CD14-positive monocyte (primary cell): ENCODE results near the gene DPYSL3. TPM values are rescaled to one million over a fixed set of nuclear protein-coding genes. Genes with fewer than 3 reads are reported as not detected.
A peak's percentile ranks its signal among the peaks of the same experiment; 100 is the strongest.

Source experiments
- DNase-seq, 3 donors: peaks; one replicate each; pipeline ENCODE4 v3.0.0-alpha.2; 2011 to 2022
- H2AFZ ChIP-seq: 2 replicates; pipeline ENCODE4 v1.6.0; 2012; ENCODE audit warnings: mild to moderate bottlenecking, low read depth, low read length, inconsistent platforms; ENCODE audit not compliant: insufficient read depth, poor library complexity, severe bottlenecking
- H3K27ac ChIP-seq, 2 donors: 1 replicate in 1 of 2; 2 replicates in 1 of 2; pipeline ENCODE4 v1.5.1; 2012 to 2013; ENCODE audit warnings: low read length in 2 of 2, control low read depth in 1 of 2, inconsistent platforms in 1 of 2, low read depth in 1 of 2, mild to moderate bottlenecking in 1 of 2
- H3K27me3 ChIP-seq, 2 donors: one replicate each; pipeline versions ENCODE4 v1.6.0 to v1.6.1; 2011 to 2013; ENCODE audit warnings: low read length in 2 of 2; ENCODE audit not compliant: control insufficient read depth in 2 of 2, insufficient read depth in 2 of 2
- H3K36me3 ChIP-seq, 2 donors: replicated peaks in 1 of 2; 1 replicate in 1 of 2; 2 replicates in 1 of 2; pipeline versions ENCODE4 v1.5.1 to v1.6.1; 2012 to 2013; ENCODE audit warnings: low read length in 2 of 2, control low read depth in 1 of 2, inconsistent platforms in 1 of 2, mild to moderate bottlenecking in 1 of 2; ENCODE audit not compliant: insufficient read depth in 2 of 2, control insufficient read depth in 1 of 2
- H3K4me1 ChIP-seq, 2 donors: 1 replicate in 1 of 2; 2 replicates in 1 of 2; pipeline versions ENCODE4 v1.5.1 to v1.6.1; 2012 to 2013; ENCODE audit warnings: low read length in 2 of 2, control low read depth in 1 of 2, inconsistent platforms in 1 of 2, mild to moderate bottlenecking in 1 of 2, moderate library complexity in 1 of 2; ENCODE audit not compliant: insufficient read depth in 2 of 2, control insufficient read depth in 1 of 2
- H3K4me2 ChIP-seq: replicated peaks from 2 replicates; pipeline ENCODE3; 2012; ENCODE audit warnings: low read length, moderate library complexity, mild to moderate bottlenecking; ENCODE audit not compliant: poor library complexity, severe bottlenecking; ENCODE audit errors: extremely low read depth
- H3K4me3 ChIP-seq, 3 experiments: fragments of 200-600 bp in 1 of 3; sonication (generic) in 1 of 3; replicated peaks in 1 of 3; 1 replicate in 2 of 3; 2 replicates in 1 of 3; pipeline ENCODE4 v1.5.1; 2011 to 2013; ENCODE audit warnings: low read length in 3 of 3, mild to moderate bottlenecking in 3 of 3, control low read depth in 2 of 3, low read depth in 2 of 3, inconsistent platforms in 1 of 3, moderate library complexity in 1 of 3
- H3K79me2 ChIP-seq: 2 replicates; pipeline ENCODE4 v1.6.0; 2012; ENCODE audit warnings: mild to moderate bottlenecking, control low read depth, inconsistent platforms, low read length, moderate library complexity; ENCODE audit not compliant: insufficient read depth
- H3K9ac ChIP-seq: 2 replicates; pipeline ENCODE4 v1.6.0; 2017; ENCODE audit warnings: low read length, mild to moderate bottlenecking; ENCODE audit not compliant: insufficient read depth, poor library complexity, severe bottlenecking
- H3K9me3 ChIP-seq, 2 donors: replicated peaks in 1 of 2; 1 replicate in 1 of 2; 2 replicates in 1 of 2; pipeline versions ENCODE4 v1.5.1 to v1.6.1; 2012 to 2013; ENCODE audit warnings: low read length in 2 of 2, control low read depth in 1 of 2; ENCODE audit not compliant: control insufficient read depth in 1 of 2, insufficient read depth in 1 of 2
- H4K20me1 ChIP-seq: 2 replicates; pipeline ENCODE4 v1.6.0; 2012; ENCODE audit warnings: mild to moderate bottlenecking, low read length, control low read depth, moderate library complexity; ENCODE audit not compliant: insufficient read depth
- H3K27ac Mint-ChIP-seq, 7 donors: one replicate each; pipeline ENCODE4 v1.8.0; 2020; ENCODE audit warnings: mild to moderate bottlenecking in 7 of 7, mixed read lengths in 7 of 7, moderate library complexity in 6 of 7, inconsistent platforms in 2 of 7
- H3K27me3 Mint-ChIP-seq, 3 donors: one replicate each; pipeline ENCODE4 v1.8.0; 2021 to 2022; ENCODE audit warnings: low read depth in 3 of 3, mild to moderate bottlenecking in 3 of 3, mixed read lengths in 3 of 3, moderate library complexity in 3 of 3, inconsistent platforms in 1 of 3
- H3K36me3 Mint-ChIP-seq, 2 donors: one replicate each; pipeline ENCODE4 v1.8.0; 2020; ENCODE audit warnings: mixed read lengths in 2 of 2, inconsistent platforms in 1 of 2, mild to moderate bottlenecking in 1 of 2
- H3K4me1 Mint-ChIP-seq: one replicate; pipeline ENCODE4 v1.8.0; 2020; ENCODE audit warnings: mild to moderate bottlenecking, mixed read lengths
- H3K4me3 Mint-ChIP-seq, 2 donors: one replicate each; pipeline ENCODE4 v1.8.0; 2020; ENCODE audit warnings: mild to moderate bottlenecking in 2 of 2, mixed read lengths in 2 of 2, moderate library complexity in 1 of 2
- H3K9me3 Mint-ChIP-seq, 7 donors: one replicate each; pipeline ENCODE4 v1.8.0; 2020 to 2022; ENCODE audit warnings: mixed read lengths in 7 of 7, mild to moderate bottlenecking in 6 of 7, moderate library complexity in 6 of 7, inconsistent platforms in 2 of 7
- CTCF ChIP-seq: fragments of 200-600 bp; IDR thresholded peaks from one replicate; pipeline ENCODE4 v1.8.0; 2022; ENCODE audit warnings: antibody characterized with exemption, mild to moderate bottlenecking
- WGBS: methylation state at CpG from one replicate; pipeline ENCODE4 v1.1.5; 2013; ENCODE audit warnings: missing lambda C conversion rate; ENCODE audit not compliant: insufficient coverage; 5-methylcytosine and 5-hydroxymethylcytosine counted together
- intact Hi-C, 2 donors: fragments of 100-400 bp; cut with micrococcal nuclease; formaldehyde crosslinking; loops; one replicate each; pipeline versions ENCODE4 v1.15.0 to v1.15.1; 2023
- polyA plus RNA-seq, 3 donors: library from polyadenylated mRNA; depleted of rRNA in 1 of 3; unstranded in 2 of 3; stranded (reverse) in 1 of 3; fragments of 300-500 nt in 2 of 3; fragments of >200 nt in 1 of 3; fragmentation: Illumina TruSeq in 2 of 3; gene quantifications; 1 replicate in 2 of 3; 2 replicates in 1 of 3; pipeline ENCODE4 v1.2.3, GENCODE V29; 2012 to 2021

DPYSL3 gene
- polyA plus RNA-seq, 3 donors: 0.05 TPM; not detected in 2

DNA sequence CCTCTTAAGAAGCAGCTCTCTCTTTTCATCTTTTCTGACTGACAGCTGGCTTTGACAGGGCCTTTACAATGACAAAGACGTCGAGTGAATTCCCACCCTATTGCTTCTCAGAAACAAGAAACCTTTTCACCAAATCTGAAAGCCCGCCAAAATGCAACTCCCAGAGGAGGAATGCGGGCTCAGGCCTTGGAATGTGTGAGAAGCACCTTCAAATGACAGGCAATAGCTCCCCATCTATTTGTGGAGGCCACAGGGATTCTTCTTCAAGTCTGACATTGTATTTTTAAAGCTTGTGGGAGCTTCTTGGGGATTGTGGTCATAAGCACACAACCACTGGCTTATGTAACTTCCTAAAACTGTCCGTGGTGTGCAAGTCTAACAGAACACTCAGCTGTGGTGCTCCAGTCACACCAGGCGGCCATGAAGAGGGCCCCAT is 72.7 kb downstream of the DPYSL3 start:
- Histone ChIP-seq H3K4me2 (peak overlapping the region; percentile 14), H3K27me3 (no peaks in the 10 kb centered on the region), H3K79me2 (no peaks in the 10 kb centered on the region), H3K9me3 (no peaks in the 10 kb centered on the region), H3K4me3 (peak overlapping the region in 1 of 3 experiments; percentile 18), H3K9ac (no peak overlapping the region), H3K27ac (peak overlapping the region; percentile 1 to 58), H2AFZ (peak overlapping the region; percentile 27), H3K4me1 (peaks cover 20 to 23% of the 10 kb centered on the region in 2 donors), H4K20me1 (no peaks in the 10 kb centered on the region), H3K36me3 (no peaks in the 10 kb centered on the region)
- 20% methylated on average over 3 of the region's 6 CpGs for WGBS
- Mint-ChIP-seq H3K36me3 (no peaks in the 10 kb centered on the region), H3K27me3 (peaks cover 0 to 2% (median 0%) of the 10 kb centered on the region in 3 donors), H3K4me3 (no peak overlapping the region), H3K4me1 (peaks cover 28% of the 10 kb centered on the region), H3K9me3 (peaks cover 0 to 2% (median 0%) of the 10 kb centered on the region in 7 donors), H3K27ac (peak overlapping the region in 4 of 7 donors; percentile 21 to 50 (median 44))
- peak; percentile 39 to 58 (median 49) for DNase-seq
- TF ChIP-seq CTCF: no peak
- intact Hi-C loops: no loop called here

DNA sequence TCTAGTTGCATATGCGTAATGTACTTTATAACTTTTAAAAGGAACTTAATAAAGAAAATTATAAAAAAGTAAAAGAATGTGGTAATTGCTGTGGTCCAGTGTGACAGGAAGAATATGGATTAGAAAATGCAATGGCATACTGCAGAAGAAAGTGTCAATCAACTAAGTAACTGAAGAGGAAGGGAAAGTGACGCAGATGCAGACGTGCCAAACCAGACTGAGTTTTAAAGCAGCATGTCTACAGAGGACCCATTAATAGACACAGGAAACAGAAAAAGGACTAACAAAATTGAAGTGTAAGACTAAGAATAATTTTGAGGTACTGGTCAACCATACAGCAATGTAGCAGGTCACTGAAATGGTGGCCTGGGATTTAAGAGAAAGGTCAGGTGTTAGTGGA is 73.3 kb downstream of the DPYSL3 start:
- Histone ChIP-seq H3K36me3 (no peaks in the 10 kb centered on the region), H3K9ac (no peak overlapping the region), H3K27me3 (no peaks in the 10 kb centered on the region), H3K4me2 (no peak overlapping the region), H3K79me2 (no peaks in the 10 kb centered on the region), H2AFZ (peak overlapping the region; percentile 27), H3K4me3 (peak overlapping the region in 1 of 3 experiments; percentile 18), H3K27ac (peak overlapping the region in 1 of 2 donors; percentile 58), H3K9me3 (no peaks in the 10 kb centered on the region), H4K20me1 (no peaks in the 10 kb centered on the region), H3K4me1 (peaks cover 20 to 23% of the 10 kb centered on the region in 2 donors)
- DNase-seq: peak in 1 of 3 donors; percentile 39
- Mint-ChIP-seq H3K27ac (peak overlapping the region in 6 of 7 donors; percentile 21 to 75 (median 38)), H3K27me3 (no peaks in the 10 kb centered on the region), H3K4me3 (no peak overlapping the region), H3K36me3 (no peaks in the 10 kb centered on the region), H3K4me1 (peaks cover 27% of the 10 kb centered on the region), H3K9me3 (peaks cover 0 to 2% (median 0%) of the 10 kb centered on the region in 7 donors)
- 0% methylated on average over 2 of the region's 3 CpGs for WGBS
- no peak for TF ChIP-seq CTCF
- intact Hi-C loops: no loop called here
